Left ventricle myocardium inferior (tissue), 1 donor: ENCODE results near the gene ANKS1B. TPM values are rescaled to one million over a fixed set of nuclear protein-coding genes. Genes with fewer than 3 reads are reported as not detected.

Experiments
- DNase-seq: peaks from one replicate; pipeline ENCODE4 v3.0.0-alpha.2; 2020
- H3K27ac ChIP-seq: fragments of 200-600 bp; replicated peaks from 2 replicates; pipeline ENCODE4 v1.8.0; 2021
- H3K27me3 ChIP-seq: fragments of 200-600 bp; 2 replicates; pipeline ENCODE4 v1.8.0; 2021; ENCODE audit warnings: low read depth
- H3K36me3 ChIP-seq: fragments of 200-600 bp; 2 replicates; pipeline ENCODE4 v1.8.0; 2021
- H3K4me1 ChIP-seq: fragments of 200-600 bp; 2 replicates; pipeline ENCODE4 v1.8.0; 2021
- H3K4me3 ChIP-seq: fragments of 200-600 bp; 2 replicates; pipeline ENCODE4 v1.8.0; 2021; ENCODE audit warnings: mild to moderate bottlenecking, moderate library complexity
- H3K9me3 ChIP-seq: fragments of 200-600 bp; replicated peaks from 2 replicates; pipeline ENCODE4 v1.8.0; 2021
- CTCF ChIP-seq: fragments of 200-600 bp; IDR thresholded peaks from 2 replicates; pipeline ENCODE4 v1.8.0; 2021; ENCODE audit warnings: antibody characterized with exemption, mild to moderate bottlenecking, borderline replicate concordance
- intact Hi-C: fragments of 100-400 bp; cut with micrococcal nuclease; formaldehyde crosslinking; loops from one replicate; pipeline ENCODE4 v1.11.0; 2022
- total RNA-seq: library from RNA; stranded (reverse); fragmentation: NEBNext Ultra II Directional; extraction: Animal tissue kit (Norgen Biotek cat#: 25700); gene quantifications from one replicate; pipeline ENCODE4 v1.2.1, GENCODE V29; 2021
- donor health status: DM: no; HTN: yes; CAD: no; lungs with severe emphysema.

The ANKS1B gene
- total RNA-seq, 1 donor from 2014 or later, result 1.6 TPM

DNA sequence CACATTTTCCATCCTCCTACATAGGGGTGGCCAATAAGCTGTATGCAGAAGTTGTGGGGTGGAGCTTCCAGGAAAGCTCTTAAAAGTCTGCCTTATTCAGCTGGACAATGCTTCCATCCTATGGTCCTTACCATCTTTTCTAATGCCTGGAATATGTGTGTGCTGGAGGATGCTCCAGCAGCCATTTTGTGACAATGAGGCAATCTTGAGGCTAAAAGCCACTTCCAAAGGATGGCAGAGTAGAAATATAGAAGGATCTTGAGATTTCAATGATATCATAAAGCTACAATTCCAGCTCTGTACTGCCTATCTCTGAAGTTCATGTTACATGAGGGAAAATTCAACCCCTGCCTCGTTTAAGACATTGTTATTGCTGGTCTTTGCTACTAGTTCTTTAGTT is 1244.0 kb downstream of the ANKS1B start:
- DNase-seq, result no peak
- H3K4me1 ChIP-seq, result peaks cover 5% of the 10 kb centered on the region
- no peak overlapping the region for H3K4me3 ChIP-seq
- peaks cover 22% of the 10 kb centered on the region for H3K27me3 ChIP-seq
- H3K27ac ChIP-seq, result no peak overlapping the region
- H3K36me3 ChIP-seq, result no peaks in the 10 kb centered on the region
- intact Hi-C loops, result no loop called here
- TF ChIP-seq CTCF, result no peak
- no peaks in the 10 kb centered on the region for H3K9me3 ChIP-seq

GRCh38 chr12:98738539-98738938 is 1246.2 kb downstream of the ANKS1B start:
- H3K4me3 ChIP-seq, result no peak overlapping the region
- no peaks in the 10 kb centered on the region for H3K4me1 ChIP-seq
- no peak for TF ChIP-seq CTCF
- DNase-seq, result no peak
- intact Hi-C loops, result no loop called here
- no peaks in the 10 kb centered on the region for H3K9me3 ChIP-seq
- peaks cover 9% of the 10 kb centered on the region for H3K27me3 ChIP-seq
- peaks cover 8% of the 10 kb centered on the region for H3K36me3 ChIP-seq
- H3K27ac ChIP-seq, result no peak overlapping the region

GRCh38 chr12:98738002-98738401 is 1246.7 kb downstream of the ANKS1B start:
- Histone ChIP-seq H3K4me1 (no peaks in the 10 kb centered on the region), H3K4me3 (no peak overlapping the region), H3K36me3 (peaks cover 13% of the 10 kb centered on the region), H3K9me3 (no peaks in the 10 kb centered on the region), H3K27me3 (peaks cover 9% of the 10 kb centered on the region), H3K27ac (no peak overlapping the region)
- DNase-seq, result no peak
- no peak for TF ChIP-seq CTCF
- intact Hi-C loops, result no loop called here

GRCh38 chr12:98737322-98737712 is 1247.4 kb downstream of the ANKS1B start:
- peaks cover 5% of the 10 kb centered on the region for H3K27me3 ChIP-seq
- no peak for DNase-seq
- no peak overlapping the region for H3K4me3 ChIP-seq
- no peaks in the 10 kb centered on the region for H3K9me3 ChIP-seq
- H3K4me1 ChIP-seq, result no peaks in the 10 kb centered on the region
- peaks cover 20% of the 10 kb centered on the region for H3K36me3 ChIP-seq
- no peak for TF ChIP-seq CTCF
- no peak overlapping the region for H3K27ac ChIP-seq
- intact Hi-C loops, result no loop called here

DNA sequence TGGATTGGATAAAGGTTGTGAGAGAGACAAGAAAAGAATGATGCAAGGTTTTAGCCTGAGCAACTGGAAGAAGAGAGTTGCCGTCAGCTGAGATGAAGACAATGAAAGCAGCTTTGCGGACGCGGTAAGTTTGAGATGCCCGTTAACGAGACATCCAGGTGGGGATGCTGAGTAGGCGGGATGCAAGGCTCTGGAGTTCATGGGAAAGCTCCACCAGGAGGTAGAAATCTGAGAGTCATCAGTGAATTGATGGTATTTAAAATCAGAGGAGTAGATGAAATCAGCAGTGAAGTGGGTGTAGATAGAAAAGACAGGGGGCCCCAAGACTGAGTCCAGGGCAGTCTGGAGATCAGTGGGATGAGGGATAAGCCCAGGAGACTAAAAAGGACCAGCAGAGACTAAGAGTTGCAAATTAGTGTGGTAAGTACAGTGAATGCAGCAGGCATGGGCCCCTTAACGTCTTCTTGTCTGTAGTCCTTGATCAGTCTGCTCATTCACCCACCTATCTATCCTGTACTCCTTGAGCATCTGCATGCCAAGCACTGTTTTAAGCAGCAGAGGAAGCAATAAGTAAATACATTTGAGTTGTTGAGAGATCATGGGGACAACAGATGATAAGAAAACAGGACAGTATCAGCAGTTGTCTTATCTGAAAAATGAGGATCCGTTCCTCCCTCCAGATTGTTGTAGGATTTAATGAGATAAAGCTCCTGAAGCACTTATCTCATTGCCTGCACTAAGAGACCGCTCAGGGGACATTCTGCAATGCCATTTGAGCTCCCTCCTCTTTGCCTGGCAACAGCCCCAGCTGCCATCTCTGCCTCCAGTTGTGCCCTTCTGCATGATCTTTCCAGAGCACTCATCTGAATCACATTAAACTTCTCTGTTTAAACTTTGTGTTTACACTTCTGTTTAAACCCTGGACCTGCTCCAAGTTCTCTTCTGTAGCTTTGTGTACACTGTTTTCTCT is 1248.1 kb downstream of the ANKS1B start:
- peaks cover 27% of the 10 kb centered on the region for H3K36me3 ChIP-seq
- TF ChIP-seq CTCF, result no peak
- intact Hi-C loops, result no loop called here
- no peak for DNase-seq
- no peak overlapping the region for H3K4me3 ChIP-seq
- H3K27me3 ChIP-seq, result peaks cover under 1% of the 10 kb centered on the region
- no peak overlapping the region for H3K27ac ChIP-seq
- no peaks in the 10 kb centered on the region for H3K4me1 ChIP-seq
- no peaks in the 10 kb centered on the region for H3K9me3 ChIP-seq
